Fibroblast of the aortic adventitia (primary cell): ENCODE data around the gene CISTR. TPM values are rescaled to one million over a fixed set of nuclear protein-coding genes. Genes with fewer than 3 reads are reported as not detected.

ENCODE experiments used
- DNase-seq: peaks from one replicate; pipeline ENCODE4 v3.0.0-alpha.2; 2010; ENCODE audit warnings: low read depth
- H3K4me3 ChIP-seq: 2 replicates; pipeline ENCODE4 v1.5.1; 2011; ENCODE audit warnings: low read depth, mild to moderate bottlenecking, control low read depth, low read length, moderate library complexity
- CTCF ChIP-seq: IDR thresholded peaks from 2 replicates; pipeline ENCODE4 v1.5.1; 2011; ENCODE audit warnings: mild to moderate bottlenecking, low read length, control low read depth, inconsistent platforms; ENCODE audit not compliant: insufficient read depth
- total RNA-seq: library from RNA; depleted of rRNA; stranded (reverse); fragments of >200 nt; gene quantifications from 2 replicates; pipeline ENCODE4 v1.2.3, GENCODE V29; 2012; ENCODE audit warnings: low replicate concordance

Gene CISTR
- total RNA-seq, 1 donor, result not detected

GRCh38 chr12:53703756-53704155 lies 48.0 kb downstream of the CISTR start:
- TF ChIP-seq CTCF, result no peak
- DNase-seq, result peak; percentile 71
- H3K4me3 ChIP-seq, result no peak overlapping the region

GRCh38 chr12:53701518-53702264 lies 50.1 kb downstream of the CISTR start:
- DNase-seq, result peak; percentile 81
- TF ChIP-seq CTCF, result peak; percentile 95
- H3K4me3 ChIP-seq, result no peak overlapping the region

GRCh38 chr12:53700567-53700966 lies 51.2 kb downstream of the CISTR start:
- no peak overlapping the region for H3K4me3 ChIP-seq
- DNase-seq, result peak; percentile 18
- TF ChIP-seq CTCF, result no peak

- no peak for TF ChIP-seq CTCF
- DNase-seq, result no peak
- H3K4me3 ChIP-seq, result no peak overlapping the region
Observed at GRCh38 chr12:53699678-53700025, 52.1 kb downstream of the CISTR start.

- DNase-seq, result no peak
- TF ChIP-seq CTCF, result no peak
- no peak overlapping the region for H3K4me3 ChIP-seq
Observed at GRCh38 chr12:53698948-53699677, 52.7 kb downstream of the CISTR start.

- no peak for TF ChIP-seq CTCF
- no peak for DNase-seq
- no peak overlapping the region for H3K4me3 ChIP-seq
Observed at GRCh38 chr12:53696655-53697331, 55.0 kb downstream of the CISTR start.

Other genes with a start within 250 kb of the CISTR start
- gene NPFF, start 244.5 kb downstream of the CISTR start, total RNA-seq, result not detected in 2 replicates
- 16.3 and 28.6 TPM in 2 replicates for gene ATF7, start 125.6 kb downstream of the CISTR start, total RNA-seq
- 45.2 and 147 TPM in 2 replicates for gene ATP5MC2, start 75.9 kb downstream of the CISTR start, total RNA-seq
- gene CALCOCO1, start 24.5 kb downstream of the CISTR start, total RNA-seq, result 96.2 and 234 TPM in 2 replicates
- gene HOXC13, start 186.9 kb upstream of the CISTR start, total RNA-seq, result not detected in 2 replicates
- not detected in 2 replicates for gene HOXC12, start 202.9 kb upstream of the CISTR start, total RNA-seq
- gene HOXC11, start 221.1 kb upstream of the CISTR start, total RNA-seq, result not detected in 2 replicates
- gene HOTAIR, start 223.0 kb upstream of the CISTR start, total RNA-seq, result not detected in 2 replicates
- gene HOXC10, start 233.2 kb upstream of the CISTR start, total RNA-seq, result 0.25 TPM in 1 of 2 replicates, not detected in the other
- gene HOXC9, start 248.2 kb upstream of the CISTR start, total RNA-seq, result 0.65 TPM in 1 of 2 replicates, not detected in the other